SK-N-SH treated with all-trans-retinoic acid at 6 μM for 48 hours (cell line): ENCODE measurements around the gene SHB.

Experiments
- ATAC-seq: fragments of 200-7000 bp; cut with Tn5 transposase; 3 replicates; pipeline ENCODE4 v1.9.1; 2020; ENCODE audit warnings: mild to moderate bottlenecking, moderate library complexity
- ARNTL ChIP-seq: fragments of 450-650 bp; formaldehyde crosslinking; IDR thresholded peaks from 2 replicates; pipeline ENCODE4 v1.5.0; 2020; ENCODE audit warnings: low read depth, mild to moderate bottlenecking, moderate library complexity, borderline replicate concordance
- BACH2 ChIP-seq: fragments of 250-450 bp; sonication (Bioruptor Pico); IDR thresholded peaks from 2 replicates; pipeline ENCODE4 v1.9.0; 2021; ENCODE audit warnings: mild to moderate bottlenecking, borderline replicate concordance
- CREB5 ChIP-seq: fragments of 250-450 bp; sonication (Bioruptor Pico); IDR thresholded peaks from 2 replicates; pipeline ENCODE4 v1.5.1; 2020; ENCODE audit warnings: low read depth, mild to moderate bottlenecking, moderate library complexity
- CSDC2 ChIP-seq: fragments of 250-450 bp; sonication (Bioruptor Pico); IDR thresholded peaks from 2 replicates; pipeline ENCODE4 v1.5.0; 2020; ENCODE audit warnings: mild to moderate bottlenecking, moderate library complexity
- CSRNP3 ChIP-seq: fragments of 250-450 bp; sonication (Bioruptor Pico); IDR thresholded peaks from 2 replicates; pipeline ENCODE4 v1.5.1; 2021; ENCODE audit warnings: mild to moderate bottlenecking, moderate library complexity
- OSR1 ChIP-seq: fragments of 250-450 bp; sonication (Bioruptor Pico); IDR thresholded peaks from 2 replicates; pipeline ENCODE4 v1.8.0; 2022; ENCODE audit warnings: moderate library complexity, mild to moderate bottlenecking, inconsistent platforms
- PATZ1 ChIP-seq: fragments of 250-450 bp; sonication (Bioruptor Pico); IDR thresholded peaks from 2 replicates; pipeline ENCODE4 v1.8.0; 2020; ENCODE audit warnings: mild to moderate bottlenecking, moderate library complexity, borderline replicate concordance
- POU6F1 ChIP-seq: fragments of 250-450 bp; sonication (Bioruptor Pico); IDR thresholded peaks from 2 replicates; pipeline ENCODE4 v1.8.0; 2021; ENCODE audit warnings: low read depth, mild to moderate bottlenecking, moderate library complexity, borderline replicate concordance
- PPARA ChIP-seq: fragments of 250-450 bp; sonication (Bioruptor Pico); IDR thresholded peaks from 2 replicates; pipeline ENCODE4 v1.5.0; 2020; ENCODE audit warnings: mild to moderate bottlenecking, borderline replicate concordance
- SNAI2 ChIP-seq: fragments of 250-450 bp; sonication (Bioruptor Pico); IDR thresholded peaks from 2 replicates; pipeline ENCODE4 v1.5.0; 2020; ENCODE audit warnings: mild to moderate bottlenecking, moderate library complexity
- TCF4 ChIP-seq: fragments of 250-450 bp; sonication (Bioruptor Pico); IDR thresholded peaks from 2 replicates; pipeline ENCODE4 v1.8.0; 2021; ENCODE audit warnings: mild to moderate bottlenecking, moderate library complexity, borderline replicate concordance
- TOX ChIP-seq: fragments of 250-450 bp; sonication (Bioruptor Pico); IDR thresholded peaks from 2 replicates; pipeline ENCODE4 v1.8.0; 2021; ENCODE audit warnings: mild to moderate bottlenecking, moderate library complexity, borderline replicate concordance
- TSHZ2 ChIP-seq: fragments of 250-450 bp; sonication (Bioruptor Pico); IDR thresholded peaks from 2 replicates; pipeline ENCODE4 v1.5.0; 2020; ENCODE audit warnings: mild to moderate bottlenecking, moderate library complexity
- ZC3H10 ChIP-seq: fragments of 250-450 bp; sonication (Bioruptor Pico); IDR thresholded peaks from 2 replicates; pipeline ENCODE4 v1.5.1; 2021; ENCODE audit warnings: mild to moderate bottlenecking, moderate library complexity
- ZFP3 ChIP-seq: fragments of 250-450 bp; sonication (Bioruptor Pico); IDR thresholded peaks from 2 replicates; pipeline ENCODE4 v1.5.0; 2020; ENCODE audit warnings: mild to moderate bottlenecking, moderate library complexity
- ZFP30 ChIP-seq: fragments of 450-650 bp; formaldehyde crosslinking; IDR thresholded peaks from 2 replicates; pipeline ENCODE4 v1.5.0; 2022; ENCODE audit warnings: mild to moderate bottlenecking, moderate library complexity
- ZNF565 ChIP-seq: fragments of 450-650 bp; formaldehyde crosslinking; conservative IDR thresholded peaks from 2 replicates; pipeline ENCODE4 v1.5.0; 2020; ENCODE audit warnings: low read depth, mild to moderate bottlenecking, moderate library complexity

The SHB gene

GRCh38 chr9:37983381-37984067 is 85.5 kb downstream of the SHB start (continued):
- TF ChIP-seq CSRNP3 (no peak), CSDC2 (no peak), SNAI2 (CRISPR knock-in tag) (no peak), ZC3H10 (CRISPR knock-in tag) (no peak)

GRCh38 chr9:37979844-37980243 is 89.2 kb downstream of the SHB start:
- TF ChIP-seq BACH2 (CRISPR knock-in tag) = no peak
- no peak for TF ChIP-seq POU6F1 (CRISPR knock-in tag)
- no peak for TF ChIP-seq TSHZ2 (CRISPR knock-in tag)
- TF ChIP-seq ZC3H10 (CRISPR knock-in tag) = no peak
- no peak for TF ChIP-seq CREB5
- no peak for TF ChIP-seq PPARA
- TF ChIP-seq PATZ1 (CRISPR knock-in tag) = no peak
- TF ChIP-seq ZNF565 (CRISPR knock-in tag) = no peak
- no peak for TF ChIP-seq ZFP3 (CRISPR knock-in tag)
- TF ChIP-seq CSRNP3 = no peak
- no peak for TF ChIP-seq CSDC2
- TF ChIP-seq ARNTL (CRISPR knock-in tag) = no peak
- no peak for TF ChIP-seq TOX (CRISPR knock-in tag)
- no peak for TF ChIP-seq ZFP30 (CRISPR knock-in tag)
- no peak for TF ChIP-seq OSR1
- no peak for ATAC-seq

- ATAC-seq = peak; percentile 6; the same call in 1 of the 3 replicates
- TF ChIP-seq TSHZ2 (CRISPR knock-in tag) (0 out of 2 replicates have a peak, but pooled peaks have one; percentile 31), CSDC2 (no peak), TCF4 (CRISPR knock-in tag) (peak; percentile 78; the same call in 1 of the 2 replicates)
These were observed 90.0 kb downstream of the SHB start for GRCh38 chr9:37978983-37979382.
